Measurements from ENCODE around the gene UNC5B.

DNA sequence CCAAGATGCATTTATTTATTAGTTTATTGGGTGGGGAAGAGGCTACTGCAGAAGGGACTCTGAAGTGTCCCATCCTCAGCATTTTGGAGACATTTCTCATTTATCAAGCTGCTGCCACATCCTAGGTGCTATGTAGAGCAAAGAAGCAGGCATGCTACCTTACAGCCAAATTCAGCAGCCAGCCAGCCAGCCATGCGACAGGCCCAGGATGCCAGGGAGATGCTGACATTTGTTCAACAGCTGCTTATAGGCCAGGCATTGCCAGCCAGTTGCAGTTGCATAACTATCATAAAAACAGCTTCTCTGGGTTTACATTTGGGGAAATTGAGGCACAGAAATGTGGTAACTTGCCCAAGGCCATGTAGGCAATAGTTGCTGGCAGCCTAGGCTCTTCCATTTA, 109.0 kb downstream of the UNC5B start:
- TF ChIP-seq EZH2 (IDR thresholded peaks at IDR 0.05; ENCODE audit: insufficient read depth, poor library complexity, severe bottlenecking) (no peak), EZH2phosphoT487 (IDR thresholded peaks at IDR 0.05; ENCODE audit: insufficient read depth, low read depth) (no peak)
